Measurements from ENCODE around the gene HIC1.

HIC1 gene

DNA sequence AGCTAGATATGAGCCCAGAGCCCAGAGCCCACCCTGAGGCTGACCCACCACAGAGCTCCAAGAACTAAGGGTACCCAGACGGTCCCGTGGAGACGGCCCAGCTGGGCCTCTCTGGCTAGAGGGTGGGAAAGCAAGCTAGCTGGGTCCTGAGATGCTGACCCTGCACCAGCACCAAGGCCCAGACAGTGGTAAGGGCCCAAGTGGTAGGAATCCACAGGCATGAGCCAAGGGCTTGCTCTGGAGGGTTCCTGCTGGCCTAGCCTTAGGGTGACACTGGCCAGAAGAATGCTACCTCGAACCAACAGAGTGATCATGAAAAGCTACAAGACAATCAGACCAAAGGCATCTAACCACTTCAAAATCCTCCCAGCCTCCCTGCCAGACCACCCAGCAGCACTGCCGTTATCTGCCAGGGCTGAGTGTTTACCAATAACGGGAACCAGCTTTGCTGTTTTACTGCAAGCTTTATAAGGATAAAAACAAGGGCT, 13.2 kb downstream of the HIC1 start:
- no peaks in the 10 kb centered on the region for H3F3A ChIP-seq (ENCODE audit: insufficient read depth)
- no peaks in the 10 kb centered on the region for H3K9me2 ChIP-seq (replicated peaks; ENCODE audit: insufficient read depth, low read length)
- H3K79me2 ChIP-seq (ENCODE audit: insufficient read depth, low read length): no peaks in the 10 kb centered on the region
- no peaks in the 10 kb centered on the region for H3K27me3 ChIP-seq (ENCODE audit: low read length)
- H3K9ac ChIP-seq (ENCODE audit: low read length): no peak overlapping the region
- no peaks in the 10 kb centered on the region for H4K20me1 ChIP-seq (ENCODE audit: low read depth, low read length)
- no peaks in the 10 kb centered on the region for H3K36me3 ChIP-seq (ENCODE audit: low read length)
- H3K27ac ChIP-seq (ENCODE audit: low read depth, low read length): no peak overlapping the region
- no peaks in the 10 kb centered on the region for H3K9me3 ChIP-seq (ENCODE audit: insufficient read depth, low read length)
- H2AFZ ChIP-seq (ENCODE audit: low read depth, low read length, severe bottlenecking): no peak overlapping the region
- TF ChIP-seq, protein P1, sequence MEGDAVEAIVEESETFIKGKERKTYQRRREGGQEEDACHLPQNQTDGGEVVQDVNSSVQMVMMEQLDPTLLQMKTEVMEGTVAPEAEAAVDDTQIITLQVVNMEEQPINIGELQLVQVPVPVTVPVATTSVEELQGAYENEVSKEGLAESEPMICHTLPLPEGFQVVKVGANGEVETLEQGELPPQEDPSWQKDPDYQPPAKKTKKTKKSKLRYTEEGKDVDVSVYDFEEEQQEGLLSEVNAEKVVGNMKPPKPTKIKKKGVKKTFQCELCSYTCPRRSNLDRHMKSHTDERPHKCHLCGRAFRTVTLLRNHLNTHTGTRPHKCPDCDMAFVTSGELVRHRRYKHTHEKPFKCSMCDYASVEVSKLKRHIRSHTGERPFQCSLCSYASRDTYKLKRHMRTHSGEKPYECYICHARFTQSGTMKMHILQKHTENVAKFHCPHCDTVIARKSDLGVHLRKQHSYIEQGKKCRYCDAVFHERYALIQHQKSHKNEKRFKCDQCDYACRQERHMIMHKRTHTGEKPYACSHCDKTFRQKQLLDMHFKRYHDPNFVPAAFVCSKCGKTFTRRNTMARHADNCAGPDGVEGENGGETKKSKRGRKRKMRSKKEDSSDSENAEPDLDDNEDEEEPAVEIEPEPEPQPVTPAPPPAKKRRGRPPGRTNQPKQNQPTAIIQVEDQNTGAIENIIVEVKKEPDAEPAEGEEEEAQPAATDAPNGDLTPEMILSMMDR (IDR thresholded peaks at IDR 0.05; ENCODE audit: insufficient read depth, low read length, poor library complexity, severe bottlenecking): no peak
- TF ChIP-seq EZH2phosphoT487 (conservative IDR thresholded peaks at IDR 0.05; ENCODE audit: low read length): no peak
- H3K4me2 ChIP-seq (ENCODE audit: low read depth, low read length, poor library complexity, severe bottlenecking): no peak overlapping the region
- H3K4me3 ChIP-seq (ENCODE audit: insufficient read depth, low read length, poor library complexity, severe bottlenecking): no peak overlapping the region

DNA sequence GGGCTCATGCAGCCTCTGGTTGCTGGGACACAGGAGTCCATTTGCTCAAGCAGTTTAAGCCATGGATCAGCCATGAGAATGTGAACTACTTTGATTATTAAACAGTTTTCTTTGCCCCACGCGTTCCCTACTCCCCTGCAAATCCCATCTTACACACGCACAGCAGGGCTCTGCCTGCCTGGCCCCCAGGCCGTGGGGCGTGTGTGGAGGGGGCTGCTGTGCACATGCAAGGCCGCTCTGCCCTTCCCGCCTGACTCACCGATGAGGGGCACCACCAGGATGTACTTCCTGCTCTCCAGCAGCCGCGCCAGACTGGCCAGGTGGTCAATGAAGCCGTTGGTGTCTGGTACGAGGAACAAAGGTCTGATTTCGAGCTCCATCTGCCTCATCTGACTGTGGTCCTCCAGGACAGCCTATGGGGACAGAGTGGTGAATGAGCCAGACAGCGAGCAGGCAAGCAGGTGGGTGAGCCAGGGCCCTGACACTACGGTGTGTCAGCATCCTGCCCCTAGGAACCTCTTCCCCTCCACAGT, 13.7 kb downstream of the HIC1 start:
- TF ChIP-seq, protein P1 (IDR thresholded peaks at IDR 0.05; ENCODE audit: insufficient read depth, low read length, poor library complexity, severe bottlenecking): no peak
- no peak for TF ChIP-seq EZH2phosphoT487 (conservative IDR thresholded peaks at IDR 0.05; ENCODE audit: low read length)
- Histone ChIP-seq H3F3A (ENCODE audit: insufficient read depth) (no peaks in the 10 kb centered on the region), H2AFZ (ENCODE audit: low read depth, low read length, severe bottlenecking) (no peak overlapping the region), H3K9me2 (replicated peaks; ENCODE audit: insufficient read depth, low read length) (no peaks in the 10 kb centered on the region), H3K27ac (ENCODE audit: low read depth, low read length) (no peak overlapping the region), H4K20me1 (ENCODE audit: low read depth, low read length) (no peaks in the 10 kb centered on the region), H3K27me3 (ENCODE audit: low read length) (no peaks in the 10 kb centered on the region), H3K4me2 (ENCODE audit: low read depth, low read length, poor library complexity, severe bottlenecking) (no peak overlapping the region), H3K9me3 (ENCODE audit: insufficient read depth, low read length) (no peaks in the 10 kb centered on the region), H3K9ac (ENCODE audit: low read length) (no peak overlapping the region), H3K36me3 (ENCODE audit: low read length) (no peaks in the 10 kb centered on the region), H3K4me3 (ENCODE audit: insufficient read depth, low read length, poor library complexity, severe bottlenecking) (no peak overlapping the region), H3K79me2 (ENCODE audit: insufficient read depth, low read length) (no peaks in the 10 kb centered on the region)

DNA sequence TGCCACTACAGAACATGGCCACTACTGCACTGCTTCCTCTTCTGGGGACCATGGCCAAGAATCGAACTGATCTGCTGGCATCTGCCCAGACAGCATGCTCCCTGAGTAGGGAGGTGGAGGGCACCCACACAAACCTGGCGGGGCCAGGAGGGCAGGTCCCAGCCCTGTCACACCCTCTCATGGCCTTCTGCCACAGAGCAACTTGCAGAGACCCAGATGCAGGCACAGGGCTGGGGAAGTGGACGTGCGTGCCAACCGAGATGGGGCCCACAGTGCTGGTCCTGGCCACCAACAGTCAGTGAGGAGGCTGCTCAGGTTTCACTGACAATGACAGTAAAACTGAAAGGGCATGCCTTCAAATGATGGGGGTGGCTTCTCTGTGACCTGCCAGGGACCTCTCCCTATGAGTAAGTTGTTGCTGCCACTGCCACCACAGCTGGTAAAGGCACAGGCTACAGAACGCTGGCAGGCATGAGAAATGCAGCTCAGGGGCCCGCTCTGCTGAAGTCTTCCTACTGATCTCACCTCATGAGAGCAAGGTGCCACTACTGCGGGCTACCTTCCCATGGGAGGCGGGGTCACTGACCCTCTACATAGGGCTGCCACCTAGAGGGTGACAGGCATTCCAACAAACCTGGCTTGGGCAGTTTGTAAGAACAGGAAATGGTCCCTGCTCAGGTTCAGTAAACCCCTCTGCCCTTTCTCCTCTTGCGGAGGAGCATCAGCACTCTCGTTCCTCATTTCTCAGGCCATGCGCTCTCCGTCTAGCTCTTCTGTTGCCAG, 15.5 kb downstream of the HIC1 start:
- no peak overlapping the region for H3K4me2 ChIP-seq (ENCODE audit: low read depth, low read length, poor library complexity, severe bottlenecking)
- no peaks in the 10 kb centered on the region for H3F3A ChIP-seq (ENCODE audit: insufficient read depth)
- H4K20me1 ChIP-seq (ENCODE audit: low read depth, low read length): no peaks in the 10 kb centered on the region
- H3K79me2 ChIP-seq (ENCODE audit: insufficient read depth, low read length): no peaks in the 10 kb centered on the region
- TF ChIP-seq, protein P1 (IDR thresholded peaks at IDR 0.05; ENCODE audit: insufficient read depth, low read length, poor library complexity, severe bottlenecking): no peak
- no peak for TF ChIP-seq EZH2phosphoT487 (conservative IDR thresholded peaks at IDR 0.05; ENCODE audit: low read length)
- H3K27ac ChIP-seq (ENCODE audit: low read depth, low read length): no peak overlapping the region
- no peak overlapping the region for H2AFZ ChIP-seq (ENCODE audit: low read depth, low read length, severe bottlenecking)
- H3K9ac ChIP-seq (ENCODE audit: low read length): no peak overlapping the region
- no peak overlapping the region for H3K4me3 ChIP-seq (ENCODE audit: insufficient read depth, low read length, poor library complexity, severe bottlenecking)
- H3K9me2 ChIP-seq (replicated peaks; ENCODE audit: insufficient read depth, low read length): no peaks in the 10 kb centered on the region
- H3K27me3 ChIP-seq (ENCODE audit: low read length): no peaks in the 10 kb centered on the region
- H3K9me3 ChIP-seq (ENCODE audit: insufficient read depth, low read length): no peaks in the 10 kb centered on the region
- no peaks in the 10 kb centered on the region for H3K36me3 ChIP-seq (ENCODE audit: low read length)

Data from SU-DHL-6 (cell line).